ENCODE measurements around the gene RPS3.

Gene RPS3

DNA sequence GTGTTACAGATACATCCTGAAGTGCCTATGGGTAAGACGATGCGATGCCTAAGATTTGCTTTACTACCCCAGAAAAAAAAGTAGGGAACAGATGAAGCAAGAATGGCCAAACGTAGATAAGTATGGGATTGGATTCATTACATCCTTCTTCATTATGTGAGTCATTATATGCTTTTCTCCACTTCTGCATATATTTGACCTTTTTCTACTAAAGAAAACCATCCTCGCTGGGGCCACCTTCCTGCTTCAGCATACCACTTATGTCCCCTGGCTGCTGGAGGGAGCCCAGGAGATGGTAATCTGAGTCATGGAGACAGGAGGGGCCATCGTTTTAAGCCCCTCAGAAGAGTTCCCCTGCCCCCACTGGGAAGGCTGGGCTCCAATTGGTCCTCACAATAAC, 48.1 kb downstream of the RPS3 start:
- Mint-ChIP-seq H3K9me3 (ENCODE audit: low read depth) (no peaks in the 10 kb centered on the region), H3K27ac (no peak overlapping the region), H3K4me1 (ENCODE audit: low read depth) (no peaks in the 10 kb centered on the region), H3K4me3 (no peak overlapping the region), H3K27me3 (no peaks in the 10 kb centered on the region), H3K36me3 (no peaks in the 10 kb centered on the region)

DNA sequence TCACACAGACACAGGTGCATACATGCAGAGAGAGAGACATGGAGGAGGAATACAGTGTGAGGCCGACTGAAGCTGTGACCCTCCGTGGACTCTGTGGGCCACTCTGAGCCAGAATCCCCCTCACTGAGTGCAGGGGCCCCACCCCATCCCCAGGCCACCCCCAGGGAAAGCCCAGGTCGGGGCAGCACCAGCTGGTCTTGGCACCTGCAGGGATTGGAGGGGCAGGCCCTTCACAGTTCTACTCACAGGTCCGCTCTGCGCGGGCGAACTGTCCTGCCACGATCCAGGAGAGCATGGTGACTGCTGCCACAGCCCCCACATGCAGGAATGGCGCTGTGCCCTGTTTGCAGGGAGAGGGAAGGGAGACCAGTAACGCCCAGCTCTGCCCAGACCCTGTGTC, 50.0 kb downstream of the RPS3 start:
- no peak overlapping the region for H3K27ac Mint-ChIP-seq
- no peaks in the 10 kb centered on the region for H3K4me1 Mint-ChIP-seq (ENCODE audit: low read depth)
- H3K4me3 Mint-ChIP-seq: no peak overlapping the region

DNA sequence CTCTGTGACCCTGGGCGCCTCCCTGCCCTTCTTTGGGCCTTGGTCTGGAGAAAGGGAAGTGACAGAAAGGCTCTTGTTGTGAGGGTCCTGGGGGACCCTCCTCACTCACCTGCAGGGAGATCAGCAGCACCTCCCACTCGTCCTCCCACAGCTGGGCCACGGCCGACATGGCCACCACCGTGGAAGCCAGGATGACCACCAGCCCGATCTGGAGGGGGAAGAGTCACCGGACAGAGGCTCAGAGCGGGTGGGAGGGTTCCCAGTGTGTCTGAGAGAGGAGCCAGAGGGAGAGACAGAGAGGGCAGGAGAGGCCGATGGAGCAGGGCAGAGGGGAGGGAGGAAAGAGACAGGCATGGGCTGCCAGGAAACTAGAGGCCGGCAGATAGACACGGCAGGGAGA, 50.5 kb downstream of the RPS3 start:
- H3K27me3 Mint-ChIP-seq: no peaks in the 10 kb centered on the region
- no peaks in the 10 kb centered on the region for H3K4me1 Mint-ChIP-seq (ENCODE audit: low read depth)
- no peak overlapping the region for H3K27ac Mint-ChIP-seq
- H3K36me3 Mint-ChIP-seq: no peaks in the 10 kb centered on the region
- no peak overlapping the region for H3K4me3 Mint-ChIP-seq
- H3K9me3 Mint-ChIP-seq (ENCODE audit: low read depth): no peaks in the 10 kb centered on the region

More for the DNA sequence above, 50.0 kb downstream of the RPS3 start:
- Mint-ChIP-seq H3K27me3 (no peaks in the 10 kb centered on the region), H3K36me3 (no peaks in the 10 kb centered on the region), H3K9me3 (ENCODE audit: low read depth) (no peaks in the 10 kb centered on the region)

DNA sequence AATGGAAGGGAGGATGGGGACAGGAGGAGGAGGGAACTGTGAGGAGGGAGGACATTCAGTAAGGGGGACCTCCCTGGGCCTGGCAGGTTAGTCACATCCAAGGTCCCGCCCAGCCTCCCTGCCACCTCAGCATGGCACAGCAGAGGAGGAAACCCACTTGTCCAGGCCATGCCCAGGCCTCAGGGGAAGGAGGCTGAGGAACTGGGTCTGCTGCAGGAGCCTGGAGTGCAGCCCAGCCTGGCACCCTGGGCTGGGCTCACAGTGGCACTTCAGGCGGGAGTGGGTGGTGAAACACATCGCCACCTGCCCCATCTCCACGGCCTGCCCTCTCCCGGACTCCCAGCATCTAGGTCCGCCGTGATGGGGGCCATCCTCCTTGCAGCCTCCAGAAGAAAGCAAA, 50.9 kb downstream of the RPS3 start:
- Mint-ChIP-seq H3K27ac (no peak overlapping the region), H3K27me3 (no peaks in the 10 kb centered on the region), H3K4me1 (ENCODE audit: low read depth) (no peaks in the 10 kb centered on the region), H3K36me3 (no peaks in the 10 kb centered on the region), H3K4me3 (no peak overlapping the region), H3K9me3 (ENCODE audit: low read depth) (no peaks in the 10 kb centered on the region)

DNA sequence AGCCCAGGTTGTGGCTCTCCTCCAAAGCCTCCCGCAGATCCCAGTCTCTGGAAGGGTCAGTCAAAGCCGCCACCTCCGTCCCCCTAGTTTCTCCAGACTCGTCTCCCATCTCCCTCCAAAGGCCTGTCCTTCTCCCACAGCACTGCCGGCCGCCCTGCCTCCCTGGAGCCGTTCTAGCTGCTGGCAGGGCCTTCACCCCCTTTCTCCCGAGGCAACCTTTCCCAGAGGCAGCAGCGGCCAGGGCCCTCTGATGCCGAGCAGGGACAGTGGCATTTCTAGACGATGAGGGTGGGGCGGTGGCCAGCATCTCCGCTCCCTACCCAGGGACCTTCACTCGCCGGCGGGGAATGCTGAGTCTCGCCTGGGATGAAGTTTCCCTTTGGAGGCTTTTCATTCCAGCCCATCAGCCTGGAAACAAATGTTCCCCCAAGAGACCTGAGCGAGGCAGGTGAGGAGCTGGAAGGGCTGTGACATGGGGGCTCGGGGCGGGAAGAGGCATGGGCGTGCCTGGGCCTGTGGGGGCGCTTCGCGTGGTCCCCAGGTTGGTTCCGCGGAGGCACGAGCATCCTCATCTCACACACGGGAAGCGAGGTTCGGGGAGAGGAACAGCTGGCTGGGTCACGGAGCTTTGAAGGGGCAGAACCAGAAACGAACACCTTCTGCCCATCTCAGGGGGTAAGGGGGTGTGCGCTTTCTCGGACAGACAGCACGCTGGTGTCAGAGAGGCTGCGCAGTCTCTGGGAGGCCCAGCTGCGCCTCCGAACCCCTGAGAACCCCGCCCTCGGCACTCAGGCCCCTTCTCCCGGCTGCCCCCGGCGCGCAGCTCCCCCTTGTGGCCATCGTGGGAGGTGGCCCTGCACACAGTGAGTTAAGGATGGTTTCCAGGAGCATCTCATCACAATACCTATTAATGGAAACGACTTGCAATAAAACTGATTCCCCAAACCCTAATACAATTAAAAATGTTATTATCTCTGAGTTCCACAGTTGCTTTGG, 51.8 kb downstream of the RPS3 start:
- Mint-ChIP-seq H3K4me3 (no peak overlapping the region), H3K36me3 (no peaks in the 10 kb centered on the region), H3K27ac (no peak overlapping the region), H3K4me1 (ENCODE audit: low read depth) (no peaks in the 10 kb centered on the region), H3K9me3 (ENCODE audit: low read depth) (no peaks in the 10 kb centered on the region), H3K27me3 (no peaks in the 10 kb centered on the region)

DNA sequence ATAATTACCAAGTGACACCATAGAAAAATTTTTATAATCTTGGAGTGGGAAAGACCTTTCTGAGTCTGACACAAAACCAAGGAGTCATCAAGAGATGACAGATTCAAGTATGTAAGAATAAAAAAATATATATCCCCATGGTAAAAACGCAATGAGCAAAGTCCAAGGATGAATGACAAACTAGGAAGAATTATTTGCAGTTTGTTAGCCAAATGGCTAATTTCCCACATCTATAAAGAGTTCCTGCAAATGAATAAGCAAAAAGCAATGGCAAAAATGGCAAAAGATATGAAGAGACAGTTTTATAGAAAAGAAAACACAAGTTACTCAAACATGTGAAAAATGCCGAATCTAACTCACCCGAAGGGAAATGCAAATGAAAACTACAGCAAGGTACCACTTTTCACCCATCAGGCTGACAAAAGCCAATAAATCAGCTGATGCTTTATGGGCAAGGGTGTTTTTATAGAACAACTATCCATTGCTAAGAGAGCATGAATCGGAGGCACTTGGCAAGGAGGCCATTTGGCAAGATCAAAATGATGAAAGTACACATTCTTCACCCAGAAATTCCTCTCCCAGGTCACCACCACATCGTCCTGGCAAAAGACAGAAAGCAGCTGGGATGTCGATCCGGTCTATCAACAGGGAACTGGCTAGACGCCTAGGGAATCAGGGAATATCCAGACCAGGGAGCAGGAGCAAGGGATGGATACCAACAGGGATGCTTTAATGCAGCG, 54.8 kb downstream of the RPS3 start:
- H3K27ac Mint-ChIP-seq: no peak overlapping the region

DNA sequence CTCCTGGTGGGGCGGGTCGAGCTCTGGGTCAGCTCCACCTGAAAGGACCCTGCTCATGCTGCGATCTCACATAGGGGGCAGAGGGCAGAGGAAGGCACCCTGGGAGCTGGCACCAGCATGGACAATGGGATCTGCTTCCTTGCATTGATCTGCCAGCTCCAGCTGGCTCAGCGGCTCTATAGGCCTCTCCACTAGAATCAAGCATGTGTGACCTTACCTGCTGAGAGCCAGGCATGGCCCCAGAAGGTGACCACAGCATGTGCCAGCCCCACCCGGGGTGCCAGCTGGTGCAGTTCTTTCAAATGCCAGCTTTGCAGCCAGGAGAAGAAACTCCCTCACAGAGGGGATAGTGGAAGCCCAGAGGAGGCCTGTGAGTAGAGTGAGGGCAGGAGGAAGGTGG, 55.7 kb downstream of the RPS3 start:
- no peaks in the 10 kb centered on the region for H3K36me3 Mint-ChIP-seq
- no peaks in the 10 kb centered on the region for H3K27me3 Mint-ChIP-seq
- no peak overlapping the region for H3K27ac Mint-ChIP-seq
- no peak overlapping the region for H3K4me3 Mint-ChIP-seq
- H3K4me1 Mint-ChIP-seq (ENCODE audit: low read depth): no peaks in the 10 kb centered on the region
- H3K9me3 Mint-ChIP-seq (ENCODE audit: low read depth): no peaks in the 10 kb centered on the region

More for the DNA sequence above, 54.8 kb downstream of the RPS3 start:
- Mint-ChIP-seq H3K9me3 (ENCODE audit: low read depth) (no peaks in the 10 kb centered on the region), H3K36me3 (no peaks in the 10 kb centered on the region), H3K27me3 (no peaks in the 10 kb centered on the region), H3K4me1 (ENCODE audit: low read depth) (no peaks in the 10 kb centered on the region), H3K4me3 (no peak overlapping the region)
